Progenitor cell of endocrine pancreas (in vitro differentiated cells): ENCODE data around the gene CYSRT1. TPM values are rescaled to one million over a fixed set of nuclear protein-coding genes. Genes with fewer than 3 reads are reported as not detected.

ENCODE experiments used
- DNase-seq: peaks from one replicate; pipeline ENCODE4 v3.0.0; 2021; ENCODE audit warnings: low spot score; ENCODE audit not compliant: unreplicated experiment
- H3K27ac Mint-ChIP-seq: 2 replicates; pipeline ENCODE4 v1.8.0; 2021; ENCODE audit warnings: mild to moderate bottlenecking, moderate library complexity, mixed read lengths
- H3K27me3 Mint-ChIP-seq: 2 replicates; pipeline ENCODE4 v1.8.0; 2021; ENCODE audit warnings: mixed read lengths
- H3K36me3 Mint-ChIP-seq: 2 replicates; pipeline ENCODE4 v1.8.0; 2022; ENCODE audit warnings: mixed read lengths; ENCODE audit not compliant: insufficient read depth
- H3K4me1 Mint-ChIP-seq: 2 replicates; pipeline ENCODE4 v1.8.0; 2021; ENCODE audit warnings: low read depth, mixed read lengths
- H3K4me3 Mint-ChIP-seq: 2 replicates; pipeline ENCODE4 v1.8.0; 2021; ENCODE audit warnings: low read depth, mild to moderate bottlenecking, moderate library complexity, mixed read lengths
- H3K9me3 Mint-ChIP-seq: 2 replicates; pipeline ENCODE4 v1.8.0; 2021; ENCODE audit warnings: low read depth, mixed read lengths
- CTCF ChIP-seq: fragments of 200-600 bp; sonication (generic); IDR thresholded peaks from one replicate; pipeline ENCODE4 v1.5.0; 2021; ENCODE audit warnings: antibody characterized with exemption, mild to moderate bottlenecking; ENCODE audit not compliant: unreplicated experiment
- total RNA-seq: library from RNA; stranded (reverse); gene quantifications from 2 replicates; pipeline ENCODE4 v1.2.1, GENCODE V29; 2021

CYSRT1 gene
- total RNA-seq, 1 donor from 2014 or later, result 2.7 TPM

GRCh38 chr9:137214620-137215019 is 10.4 kb upstream of the CYSRT1 start:
- TF ChIP-seq CTCF, result no peak
- no peaks in the 10 kb centered on the region for H3K9me3 Mint-ChIP-seq
- no peaks in the 10 kb centered on the region for H3K27me3 Mint-ChIP-seq
- H3K36me3 Mint-ChIP-seq, result peaks cover 4% of the 10 kb centered on the region
- H3K4me1 Mint-ChIP-seq, result peaks cover 10% of the 10 kb centered on the region
- no peak overlapping the region for H3K4me3 Mint-ChIP-seq
- DNase-seq, result no peak
- no peak overlapping the region for H3K27ac Mint-ChIP-seq

DNA sequence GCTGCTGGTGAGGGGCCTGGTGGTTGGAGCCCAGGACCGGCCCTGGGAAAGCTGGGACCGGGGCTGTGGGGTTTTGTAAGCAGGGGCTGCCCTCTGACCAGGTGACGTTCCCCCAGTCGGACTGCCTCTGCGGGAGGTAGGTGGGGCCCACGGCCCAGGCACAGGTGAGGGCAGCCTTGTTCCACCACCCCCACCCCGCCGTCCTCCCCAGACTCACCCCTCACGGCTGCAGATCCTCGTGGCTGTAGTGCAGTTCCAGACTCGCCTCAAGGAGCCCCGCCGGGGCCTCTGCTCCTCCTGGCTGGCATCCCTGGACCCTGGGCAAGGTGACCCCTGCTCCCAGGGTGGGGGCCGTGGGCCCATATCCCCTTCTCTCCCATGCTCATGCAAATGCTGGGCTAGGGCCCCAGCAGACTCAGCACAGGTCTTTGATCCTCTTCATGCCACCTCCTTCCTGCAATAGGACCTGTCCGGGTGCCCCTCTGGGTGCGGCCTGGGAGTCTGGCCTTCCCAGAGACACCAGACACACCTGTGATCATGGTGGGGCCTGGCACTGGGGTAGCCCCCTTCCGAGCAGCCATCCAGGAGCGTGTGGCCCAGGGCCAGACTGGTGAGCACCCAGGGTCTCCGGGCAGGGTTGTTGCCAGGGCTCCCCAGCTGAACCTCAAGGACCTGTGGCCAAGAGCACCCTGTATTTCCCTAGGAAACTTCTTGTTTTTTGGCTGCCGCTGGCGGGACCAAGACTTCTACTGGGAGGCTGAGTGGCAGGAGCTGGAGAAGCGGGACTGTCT is 9.6 kb upstream of the CYSRT1 start:
- Mint-ChIP-seq H3K27me3 (no peaks in the 10 kb centered on the region), H3K4me3 (no peak overlapping the region), H3K36me3 (peaks cover 4% of the 10 kb centered on the region), H3K27ac (no peak overlapping the region), H3K4me1 (peaks cover 10% of the 10 kb centered on the region), H3K9me3 (no peaks in the 10 kb centered on the region)
- DNase-seq, result no peak
- TF ChIP-seq CTCF, result no peak

DNA sequence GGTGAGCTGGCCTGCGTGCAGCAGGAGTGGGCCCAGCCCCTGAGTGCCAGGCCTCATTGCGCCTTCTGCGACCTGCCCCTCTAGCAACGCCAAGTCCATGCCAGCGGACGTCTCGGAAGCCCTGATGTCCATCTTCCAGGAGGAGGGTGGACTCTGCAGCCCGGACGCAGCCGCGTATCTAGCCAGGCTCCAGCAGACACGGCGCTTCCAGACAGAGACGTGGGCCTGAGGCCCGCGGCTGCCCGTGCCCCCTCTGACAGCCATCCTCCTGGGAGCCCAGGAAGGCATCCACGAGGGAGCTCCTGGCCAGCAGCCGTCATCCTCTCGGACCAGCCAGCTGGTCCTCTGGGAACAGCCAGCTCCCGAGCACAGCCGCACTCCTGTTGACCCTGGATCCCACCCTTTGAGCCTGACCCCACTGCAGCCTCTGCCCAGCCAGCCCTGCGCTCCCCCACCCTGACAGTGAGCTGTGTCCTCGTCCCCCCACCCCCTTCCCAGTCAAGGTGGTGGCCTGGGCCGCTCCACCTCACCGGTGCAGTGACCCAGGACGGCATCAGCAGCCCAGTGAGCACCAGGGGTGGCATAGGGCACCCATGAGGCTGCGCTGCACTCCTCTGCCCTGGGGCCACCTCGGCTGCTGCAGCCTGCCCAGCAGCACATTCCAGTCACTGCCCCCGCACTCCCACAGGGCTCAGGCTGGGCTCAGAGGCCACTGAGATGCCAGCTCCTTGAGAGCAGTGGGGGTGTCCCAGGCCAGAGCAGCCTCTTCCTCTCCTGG is 8.6 kb upstream of the CYSRT1 start:
- no peak for DNase-seq
- Mint-ChIP-seq H3K4me3 (no peak overlapping the region), H3K27me3 (no peaks in the 10 kb centered on the region), H3K27ac (no peak overlapping the region), H3K9me3 (no peaks in the 10 kb centered on the region), H3K36me3 (peaks cover 3% of the 10 kb centered on the region), H3K4me1 (peaks cover 10% of the 10 kb centered on the region)
- no peak for TF ChIP-seq CTCF

- no peak for TF ChIP-seq CTCF
- Mint-ChIP-seq H3K9me3 (no peaks in the 10 kb centered on the region), H3K4me3 (no peak overlapping the region), H3K27ac (no peak overlapping the region), H3K27me3 (no peaks in the 10 kb centered on the region), H3K36me3 (peaks cover 3% of the 10 kb centered on the region), H3K4me1 (peaks cover 10% of the 10 kb centered on the region)
- no peak for DNase-seq
Observed at GRCh38 chr9:137217276-137218211, 7.4 kb upstream of the CYSRT1 start.

- H3K9me3 Mint-ChIP-seq, result no peaks in the 10 kb centered on the region
- H3K27ac Mint-ChIP-seq, result peak overlapping the region; percentile 92
- peak overlapping the region; percentile 53 for H3K4me3 Mint-ChIP-seq
Observed at GRCh38 chr9:137218212-137218753, 6.7 kb upstream of the CYSRT1 start.

More at GRCh38 chr9:137218212-137218753, 6.7 kb upstream of the CYSRT1 start:
- no peaks in the 10 kb centered on the region for H3K27me3 Mint-ChIP-seq
- H3K4me1 Mint-ChIP-seq, result peaks cover 10% of the 10 kb centered on the region
- no peak for TF ChIP-seq CTCF
- no peak for DNase-seq
- peaks cover 3% of the 10 kb centered on the region for H3K36me3 Mint-ChIP-seq
